Activated CD4-positive, alpha-beta T cell treated with anti-CD3 and anti-CD28 coated beads for 4 hours (primary cell): ENCODE data around the gene L3MBTL4.
"Not testable (repeated sequence)": the region's sequence is repeated elsewhere in the genome, so short reads cannot be mapped to it uniquely, and the experiment has no call there.

ENCODE experiments used
- DNase-seq, 2 donors: peaks; one replicate each; pipeline ENCODE4 v3.0.0-alpha.2; 2020

L3MBTL4 gene

GRCh38 chr18:6079406-6079805, 335.3 kb downstream of the L3MBTL4 start:
- no peak for DNase-seq

- DNase-seq, result no peak
These were observed 335.8 kb downstream of the L3MBTL4 start for GRCh38 chr18:6078877-6079276.

GRCh38 chr18:6072423-6072822, 342.3 kb downstream of the L3MBTL4 start:
- DNase-seq, result not testable (repeated sequence)

GRCh38 chr18:6069539-6069938, 345.2 kb downstream of the L3MBTL4 start:
- no peak for DNase-seq

- no peak for DNase-seq
These were observed 345.6 kb downstream of the L3MBTL4 start for GRCh38 chr18:6069103-6069502.

- DNase-seq, result no peak
These were observed 354.6 kb downstream of the L3MBTL4 start for GRCh38 chr18:6060149-6060548.

GRCh38 chr18:6059551-6059950, 355.2 kb downstream of the L3MBTL4 start:
- DNase-seq, result no peak

GRCh38 chr18:6058941-6059340, 355.8 kb downstream of the L3MBTL4 start:
- DNase-seq, result no peak

- no peak for DNase-seq
These were observed 357.1 kb downstream of the L3MBTL4 start for GRCh38 chr18:6057604-6058003.

- DNase-seq, result no peak
These were observed 358.4 kb downstream of the L3MBTL4 start for GRCh38 chr18:6056171-6056910.

- DNase-seq, result no peak
These were observed 359.0 kb downstream of the L3MBTL4 start for GRCh38 chr18:6055711-6056110.

GRCh38 chr18:6054256-6054842, 360.4 kb downstream of the L3MBTL4 start:
- no peak for DNase-seq

- no peak for DNase-seq
These were observed 362.2 kb downstream of the L3MBTL4 start for GRCh38 chr18:6052449-6052913.

- not testable (repeated sequence) for DNase-seq
These were observed 367.1 kb downstream of the L3MBTL4 start for GRCh38 chr18:6047596-6047995.

- DNase-seq, result no peak
These were observed 369.9 kb downstream of the L3MBTL4 start for GRCh38 chr18:6044773-6045172.

- DNase-seq, result no peak
These were observed 370.4 kb downstream of the L3MBTL4 start for GRCh38 chr18:6044319-6044718.

- no peak for DNase-seq
These were observed 375.7 kb downstream of the L3MBTL4 start for GRCh38 chr18:6039055-6039454.

- no peak for DNase-seq
These were observed 383.3 kb downstream of the L3MBTL4 start for GRCh38 chr18:6031442-6031841.

GRCh38 chr18:6031002-6031401, 383.7 kb downstream of the L3MBTL4 start:
- no peak for DNase-seq

GRCh38 chr18:6024745-6025248, 389.9 kb downstream of the L3MBTL4 start:
- no peak for DNase-seq

GRCh38 chr18:6023551-6023950, 391.2 kb downstream of the L3MBTL4 start:
- no peak for DNase-seq

GRCh38 chr18:6022845-6023244, 391.9 kb downstream of the L3MBTL4 start:
- DNase-seq, result no peak

GRCh38 chr18:6022074-6022444, 392.7 kb downstream of the L3MBTL4 start:
- DNase-seq, result no peak

GRCh38 chr18:6021306-6022073, 393.2 kb downstream of the L3MBTL4 start:
- DNase-seq, result no peak
